ENCODE results near the gene MYCL.

Gene MYCL

GRCh38 chr1:39901714-39902459 is at the start of gene MYCL:
MYCL (minus strand) TSS chr1:39901917; CDS start chr1:39901434, 483 bp downstream.
- DNase-seq, result peak; percentile 98

DNA sequence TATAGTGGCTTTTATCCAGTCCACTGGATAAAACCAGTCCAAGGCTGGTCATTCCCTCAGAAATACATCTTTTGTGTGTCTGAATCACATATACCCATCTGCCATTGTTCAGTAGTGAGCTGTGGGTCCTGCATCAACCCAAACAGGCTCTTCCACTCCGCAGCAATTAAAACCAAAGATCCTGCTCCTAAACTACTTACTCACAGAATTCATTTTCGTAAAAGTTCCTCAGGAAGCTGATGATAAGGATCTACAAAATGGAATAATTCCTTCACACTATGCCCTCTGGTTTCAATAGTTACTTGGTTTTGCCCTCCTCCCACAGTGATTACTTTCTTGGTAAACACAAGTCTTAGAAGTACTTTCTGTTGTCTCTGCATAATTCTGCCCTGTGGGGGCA is 48.2 kb upstream of the MYCL start:
- DNase-seq, result no peak

DNA sequence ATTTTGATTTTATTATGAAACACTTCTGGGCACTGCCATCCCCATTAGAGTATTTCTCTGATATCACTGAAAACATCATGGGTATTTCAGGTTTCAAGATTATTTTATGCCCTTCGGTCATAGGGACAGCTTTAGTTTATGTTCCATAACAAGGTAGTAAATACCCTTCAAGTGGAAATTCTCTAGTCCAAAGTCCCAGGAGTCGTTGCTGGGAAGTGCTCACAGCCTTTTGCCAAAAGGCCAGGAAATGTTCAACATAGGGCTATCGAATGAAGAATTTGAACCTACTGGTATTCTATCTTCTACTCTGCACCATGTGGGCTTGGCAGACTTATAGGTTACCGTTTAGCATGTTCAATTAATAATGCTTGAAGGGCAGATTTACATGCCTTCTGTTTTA is 45.5 kb upstream of the MYCL start:
- DNase-seq, result no peak

GRCh38 chr1:39946216-39946615 is 44.5 kb upstream of the MYCL start:
- DNase-seq, result no peak

DNA sequence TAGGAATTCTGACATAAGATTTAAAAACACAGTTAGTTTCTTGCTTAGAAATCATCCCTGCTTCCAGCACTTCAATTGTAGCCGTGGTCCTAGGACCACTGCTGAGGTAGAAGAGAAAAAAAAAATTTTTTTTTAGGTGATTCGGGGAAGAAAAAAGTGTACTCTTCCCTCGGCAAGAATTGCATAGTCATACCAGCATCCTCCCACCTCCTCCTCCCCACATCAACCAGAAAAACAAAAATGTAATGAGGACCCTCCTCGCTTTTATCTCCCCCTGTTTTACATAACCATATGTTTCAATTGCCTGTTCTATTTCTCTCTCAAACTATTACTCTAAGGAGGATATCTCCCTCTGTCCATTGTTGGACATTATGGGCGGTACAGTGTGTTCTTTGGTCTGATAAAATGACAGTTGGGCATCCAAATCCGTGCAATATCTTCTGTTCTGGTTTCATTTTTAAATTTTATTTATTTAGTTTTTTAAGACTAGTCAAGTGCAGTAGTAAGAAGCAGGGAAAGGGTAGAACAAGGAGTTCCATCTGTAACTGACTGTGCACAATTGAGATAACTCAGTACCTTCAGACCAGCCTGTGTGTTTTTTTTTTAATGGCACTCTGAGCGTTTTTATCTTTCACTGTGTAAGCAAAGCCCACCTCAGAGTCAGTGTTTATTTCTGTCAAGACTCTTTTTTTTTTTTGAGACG is 42.8 kb upstream of the MYCL start:
- no peak for DNase-seq

GRCh38 chr1:39943471-39944290 is 42.0 kb upstream of the MYCL start:
- DNase-seq, result no peak

- DNase-seq, result no peak
Observed at GRCh38 chr1:39940980-39941871, 39.5 kb upstream of the MYCL start.

- DNase-seq, result no peak
Observed at GRCh38 chr1:39940253-39940652, 38.5 kb upstream of the MYCL start.

GRCh38 chr1:39938856-39939255 is 37.1 kb upstream of the MYCL start:
- no peak for DNase-seq

GRCh38 chr1:39936724-39937491 is 35.2 kb upstream of the MYCL start:
- no peak for DNase-seq

GRCh38 chr1:39933956-39934941 is 32.5 kb upstream of the MYCL start:
- no peak for DNase-seq

DNA sequence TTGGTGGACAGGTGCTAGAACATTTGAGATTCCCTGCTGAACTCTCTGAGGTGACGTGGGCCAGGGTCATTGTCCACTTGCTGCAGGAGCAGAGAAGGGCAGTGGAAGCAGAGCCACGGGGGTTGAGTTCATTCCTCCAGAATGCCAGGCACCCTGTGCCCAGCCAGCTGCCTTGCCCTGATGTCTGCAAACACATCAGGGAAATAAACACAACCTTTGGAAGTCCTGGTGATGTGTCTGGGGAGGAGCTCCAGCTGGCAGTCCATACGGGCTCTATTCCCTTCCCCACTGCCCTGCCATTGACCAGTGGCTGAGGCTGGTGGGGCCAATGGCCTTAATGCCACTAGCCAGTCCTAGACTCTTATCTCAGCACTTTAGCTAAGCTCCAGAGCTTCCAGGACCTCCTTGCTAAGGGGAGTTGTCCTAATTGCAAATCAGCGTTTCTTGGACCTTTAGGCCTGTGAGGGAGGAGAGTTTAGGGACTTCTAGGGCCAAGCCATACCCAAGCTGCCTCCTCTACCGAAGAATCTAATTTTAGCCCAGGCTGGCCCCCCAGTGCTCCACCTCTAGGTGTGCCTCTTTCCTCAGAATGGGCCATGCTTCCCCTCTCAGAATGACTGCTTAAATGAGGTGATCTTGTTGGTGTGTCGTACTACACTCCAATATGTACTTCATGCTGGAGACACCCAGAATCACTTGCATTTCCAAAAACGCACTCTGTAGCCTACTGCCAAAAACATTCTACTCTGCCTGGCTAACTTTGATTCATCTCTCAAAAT is 27.3 kb upstream of the MYCL start:
- DNase-seq, result no peak

- DNase-seq, result no peak
Observed at GRCh38 chr1:39927538-39927937, 25.8 kb upstream of the MYCL start.

- DNase-seq, result peak; percentile 67
Observed at GRCh38 chr1:39926820-39927219, 25.1 kb upstream of the MYCL start.

DNA sequence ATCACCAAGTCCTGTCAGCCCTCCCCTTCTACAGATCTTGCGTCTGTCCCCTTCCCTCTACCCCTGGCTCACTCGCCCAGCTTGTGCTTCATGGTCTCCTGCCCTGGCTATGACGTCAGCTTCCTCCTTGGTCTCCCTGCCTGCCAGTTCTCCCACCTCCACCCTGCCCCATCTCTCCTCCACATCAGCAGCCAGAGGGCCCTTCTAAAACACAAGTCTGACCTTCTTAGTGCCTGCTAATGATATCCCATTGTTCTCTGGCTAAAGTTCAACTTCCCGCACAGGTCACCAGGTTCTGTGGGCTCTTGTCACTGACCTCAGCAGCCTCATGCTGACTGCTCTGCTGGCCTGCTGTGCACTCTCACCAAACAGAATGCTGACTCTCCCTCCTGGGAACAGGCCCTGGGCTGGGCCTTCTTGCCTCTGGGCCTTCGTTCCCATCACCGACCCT is 24.7 kb upstream of the MYCL start:
- no peak for DNase-seq

DNA sequence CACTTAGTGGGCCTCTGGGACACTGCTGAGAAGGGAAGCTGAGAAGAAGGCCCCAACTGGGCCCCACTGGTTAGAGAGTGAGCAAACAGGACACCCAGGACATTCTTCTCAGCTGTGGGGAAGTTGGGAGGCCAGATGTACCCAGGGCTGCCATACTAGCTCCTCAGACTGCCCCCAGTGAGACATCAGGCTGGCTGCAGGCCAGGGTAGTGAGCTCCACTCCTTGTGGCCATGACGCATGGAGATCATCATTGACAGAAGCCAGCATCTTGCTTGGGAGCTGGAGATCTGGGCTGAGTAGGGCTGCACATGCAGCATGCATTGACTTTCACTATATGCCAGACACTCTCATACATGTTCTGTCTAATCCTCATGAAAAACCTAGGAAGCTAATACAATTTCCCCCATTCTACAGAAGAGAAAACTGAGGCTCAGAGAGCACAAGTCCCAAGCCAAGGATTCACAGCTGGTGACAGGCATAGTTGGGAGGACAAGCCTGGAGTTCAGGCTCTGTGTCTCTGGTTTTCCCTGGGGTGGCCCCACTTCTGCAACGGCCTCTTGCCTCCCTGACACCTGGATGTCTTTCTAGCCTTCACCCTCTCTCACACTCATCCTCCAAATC is 24.1 kb upstream of the MYCL start:
- no peak for DNase-seq

- DNase-seq, result no peak
Observed at GRCh38 chr1:39922251-39922688, 20.6 kb upstream of the MYCL start.

GRCh38 chr1:39919545-39919944 is 17.8 kb upstream of the MYCL start:
- DNase-seq, result peak; percentile 70

DNA sequence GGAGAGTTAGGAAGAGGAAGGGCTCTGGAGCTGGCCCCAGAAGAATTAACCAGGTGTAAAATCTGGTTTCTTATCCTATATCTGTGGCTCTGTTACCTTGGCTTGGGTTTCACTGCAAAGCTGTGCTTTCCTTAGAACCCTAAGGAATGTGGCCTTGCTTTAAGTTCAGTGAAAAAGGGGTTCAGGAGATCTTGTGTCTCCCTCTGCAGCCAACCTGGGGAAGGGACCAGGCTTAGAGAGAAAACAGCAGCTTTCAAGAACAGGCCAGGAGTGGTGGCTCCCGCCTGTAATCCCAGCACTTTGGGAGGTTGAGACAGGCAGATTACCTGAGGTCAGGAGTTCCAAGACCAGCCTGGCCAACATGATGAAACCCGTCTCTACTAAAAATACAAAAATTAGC is 16.1 kb upstream of the MYCL start:
- DNase-seq, result no peak
